Osteoblast (primary cell): ENCODE data around the gene DAB2. TPM values are rescaled to one million over a fixed set of nuclear protein-coding genes. Genes with fewer than 3 reads are reported as not detected.

Experiments
- DNase-seq: peaks from one replicate; pipeline ENCODE4 v3.0.0; 2011; ENCODE audit warnings: low spot score, mixed read lengths; ENCODE audit not compliant: insufficient read length; ENCODE audit errors: missing footprints
- H2AFZ ChIP-seq: 2 replicates; pipeline ENCODE4 v1.6.0; 2011; ENCODE audit warnings: mild to moderate bottlenecking, low read length
- H3K27ac ChIP-seq: 2 replicates; pipeline ENCODE4 v1.5.1; 2011; ENCODE audit warnings: mild to moderate bottlenecking, low read depth, low read length, moderate library complexity
- H3K27me3 ChIP-seq: 2 replicates; pipeline ENCODE4 v1.6.0; 2012; ENCODE audit warnings: mild to moderate bottlenecking, control low read depth, inconsistent platforms, low read length, moderate library complexity; ENCODE audit not compliant: insufficient read depth
- H3K36me3 ChIP-seq: 2 replicates; pipeline ENCODE4 v1.5.1; 2011; ENCODE audit warnings: mild to moderate bottlenecking, low read length, control low read depth, moderate library complexity; ENCODE audit not compliant: insufficient read depth
- H3K4me1 ChIP-seq: 2 replicates; pipeline ENCODE4 v1.5.1; 2011; ENCODE audit warnings: mild to moderate bottlenecking, low read length, control low read depth, moderate library complexity; ENCODE audit not compliant: insufficient read depth
- H3K4me2 ChIP-seq: 2 replicates; pipeline ENCODE4 v1.6.0; 2011; ENCODE audit warnings: mild to moderate bottlenecking, low read length; ENCODE audit not compliant: insufficient read depth
- H3K4me3 ChIP-seq: fragments of 200-600 bp; sonication (generic); 3 replicates; pipeline ENCODE4 v1.5.1; 2012; ENCODE audit warnings: mild to moderate bottlenecking, low read length, inconsistent platforms; ENCODE audit not compliant: insufficient read depth
- H3K79me2 ChIP-seq: 2 replicates; pipeline ENCODE4 v1.6.0; 2012; ENCODE audit warnings: mild to moderate bottlenecking, low read length, control low read depth, inconsistent platforms; ENCODE audit not compliant: insufficient read depth
- H3K9me3 ChIP-seq: 2 replicates; pipeline ENCODE4 v1.5.1; 2011; ENCODE audit warnings: low read depth, low read length, control low read depth
- H4K20me1 ChIP-seq: 2 replicates; pipeline ENCODE4 v1.6.0; 2012; ENCODE audit warnings: mild to moderate bottlenecking, low read length, control low read depth; ENCODE audit not compliant: insufficient read depth
- total RNA-seq: library from RNA; depleted of rRNA; stranded (reverse); fragments of >200 nt; gene quantifications from 2 replicates; pipeline ENCODE4 v1.2.3, GENCODE V29; 2012
- TF ChIP-seq, protein P1 (sequence below): IDR thresholded peaks from 2 replicates; pipeline ENCODE4 v1.5.1; 2011; ENCODE audit warnings: mild to moderate bottlenecking, low read depth, low read length, moderate library complexity; ENCODE audit errors: extremely low read depth

Gene DAB2
- total RNA-seq, 1 donor: 296 TPM

DNA sequence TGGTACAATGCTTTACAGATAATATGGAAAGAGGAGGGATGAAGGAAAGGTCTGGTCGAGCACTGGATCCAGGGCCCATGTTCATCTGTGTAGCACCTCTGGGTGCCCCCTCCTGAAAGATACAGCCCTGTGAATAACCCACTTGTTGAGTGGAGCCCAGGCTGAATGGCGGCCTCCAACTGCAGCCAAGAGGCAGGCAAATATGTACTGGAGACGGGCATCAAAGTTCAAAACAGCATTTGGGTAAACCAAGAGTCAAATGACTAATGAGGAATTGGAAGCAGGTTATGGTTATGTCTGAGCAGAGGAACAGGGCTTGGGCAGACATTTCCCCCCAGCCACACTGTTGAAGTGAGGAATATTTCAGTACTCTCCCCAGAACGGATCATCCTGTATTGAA is 61.6 kb downstream of the DAB2 start:
- H3K4me1 ChIP-seq: peaks cover 3% of the 10 kb centered on the region
- H3K27ac ChIP-seq: no peak overlapping the region
- DNase-seq: no peak
- H3K27me3 ChIP-seq: no peaks in the 10 kb centered on the region
- H2AFZ ChIP-seq: no peak overlapping the region
- no peaks in the 10 kb centered on the region for H3K79me2 ChIP-seq
- H3K4me2 ChIP-seq: no peak overlapping the region
- TF ChIP-seq, protein P1, sequence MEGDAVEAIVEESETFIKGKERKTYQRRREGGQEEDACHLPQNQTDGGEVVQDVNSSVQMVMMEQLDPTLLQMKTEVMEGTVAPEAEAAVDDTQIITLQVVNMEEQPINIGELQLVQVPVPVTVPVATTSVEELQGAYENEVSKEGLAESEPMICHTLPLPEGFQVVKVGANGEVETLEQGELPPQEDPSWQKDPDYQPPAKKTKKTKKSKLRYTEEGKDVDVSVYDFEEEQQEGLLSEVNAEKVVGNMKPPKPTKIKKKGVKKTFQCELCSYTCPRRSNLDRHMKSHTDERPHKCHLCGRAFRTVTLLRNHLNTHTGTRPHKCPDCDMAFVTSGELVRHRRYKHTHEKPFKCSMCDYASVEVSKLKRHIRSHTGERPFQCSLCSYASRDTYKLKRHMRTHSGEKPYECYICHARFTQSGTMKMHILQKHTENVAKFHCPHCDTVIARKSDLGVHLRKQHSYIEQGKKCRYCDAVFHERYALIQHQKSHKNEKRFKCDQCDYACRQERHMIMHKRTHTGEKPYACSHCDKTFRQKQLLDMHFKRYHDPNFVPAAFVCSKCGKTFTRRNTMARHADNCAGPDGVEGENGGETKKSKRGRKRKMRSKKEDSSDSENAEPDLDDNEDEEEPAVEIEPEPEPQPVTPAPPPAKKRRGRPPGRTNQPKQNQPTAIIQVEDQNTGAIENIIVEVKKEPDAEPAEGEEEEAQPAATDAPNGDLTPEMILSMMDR: no peak
- H4K20me1 ChIP-seq: no peaks in the 10 kb centered on the region
- H3K4me3 ChIP-seq: no peak overlapping the region
- no peaks in the 10 kb centered on the region for H3K36me3 ChIP-seq
- H3K9me3 ChIP-seq: no peaks in the 10 kb centered on the region

DNA sequence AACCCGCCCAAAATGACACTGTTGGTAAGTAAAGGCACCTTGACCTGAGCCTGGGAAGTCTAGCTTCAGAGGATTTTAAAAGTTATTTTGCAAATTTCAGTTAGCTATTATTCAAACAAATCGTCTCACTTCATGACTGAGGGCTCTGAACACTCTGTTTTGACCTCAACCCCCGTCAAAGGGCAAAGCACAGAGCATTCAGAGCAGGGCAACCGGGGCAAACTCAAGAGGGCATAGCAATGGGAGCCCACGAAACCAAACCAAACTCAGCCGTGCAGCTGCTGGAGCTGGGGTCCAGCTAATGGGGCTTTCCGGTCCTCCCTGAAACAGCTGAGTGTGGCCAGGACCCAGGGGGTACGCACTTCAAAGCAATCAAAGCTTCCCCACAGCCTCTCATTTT is 62.1 kb downstream of the DAB2 start:
- H3K9me3 ChIP-seq: no peaks in the 10 kb centered on the region
- no peaks in the 10 kb centered on the region for H3K79me2 ChIP-seq
- H4K20me1 ChIP-seq: no peaks in the 10 kb centered on the region
- H3K4me1 ChIP-seq: peaks cover 3% of the 10 kb centered on the region
- no peak overlapping the region for H3K27ac ChIP-seq
- no peak for DNase-seq
- TF ChIP-seq, protein P1: no peak
- no peaks in the 10 kb centered on the region for H3K27me3 ChIP-seq
- no peak overlapping the region for H2AFZ ChIP-seq
- H3K4me3 ChIP-seq: no peak overlapping the region
- no peaks in the 10 kb centered on the region for H3K36me3 ChIP-seq
- H3K4me2 ChIP-seq: no peak overlapping the region

DNA sequence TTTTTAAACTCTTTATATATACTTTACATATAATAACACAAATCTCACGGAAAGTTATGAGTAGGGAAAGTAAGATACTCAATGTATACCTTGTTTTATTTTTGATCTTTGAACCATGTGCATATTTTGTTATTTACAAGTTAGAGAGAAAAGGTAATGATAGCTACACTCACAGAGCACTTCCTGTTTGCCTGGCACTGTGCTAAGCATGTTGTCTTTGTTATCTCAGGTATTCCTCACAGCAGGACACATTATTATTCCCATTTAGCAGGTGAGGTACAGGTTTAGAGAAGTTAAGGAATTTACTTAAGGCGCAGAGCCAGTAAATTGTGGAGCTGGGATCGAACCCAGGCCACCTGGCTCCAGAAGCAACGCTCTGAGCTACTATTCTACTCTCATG is 63.5 kb downstream of the DAB2 start:
- Histone ChIP-seq H3K27ac (no peak overlapping the region), H3K4me3 (no peak overlapping the region), H3K9me3 (no peaks in the 10 kb centered on the region), H3K79me2 (no peaks in the 10 kb centered on the region), H3K36me3 (no peaks in the 10 kb centered on the region), H3K4me1 (peaks cover 3% of the 10 kb centered on the region), H2AFZ (no peak overlapping the region), H3K4me2 (no peak overlapping the region), H4K20me1 (no peaks in the 10 kb centered on the region), H3K27me3 (no peaks in the 10 kb centered on the region)
- TF ChIP-seq, protein P1: no peak
- no peak for DNase-seq

DNA sequence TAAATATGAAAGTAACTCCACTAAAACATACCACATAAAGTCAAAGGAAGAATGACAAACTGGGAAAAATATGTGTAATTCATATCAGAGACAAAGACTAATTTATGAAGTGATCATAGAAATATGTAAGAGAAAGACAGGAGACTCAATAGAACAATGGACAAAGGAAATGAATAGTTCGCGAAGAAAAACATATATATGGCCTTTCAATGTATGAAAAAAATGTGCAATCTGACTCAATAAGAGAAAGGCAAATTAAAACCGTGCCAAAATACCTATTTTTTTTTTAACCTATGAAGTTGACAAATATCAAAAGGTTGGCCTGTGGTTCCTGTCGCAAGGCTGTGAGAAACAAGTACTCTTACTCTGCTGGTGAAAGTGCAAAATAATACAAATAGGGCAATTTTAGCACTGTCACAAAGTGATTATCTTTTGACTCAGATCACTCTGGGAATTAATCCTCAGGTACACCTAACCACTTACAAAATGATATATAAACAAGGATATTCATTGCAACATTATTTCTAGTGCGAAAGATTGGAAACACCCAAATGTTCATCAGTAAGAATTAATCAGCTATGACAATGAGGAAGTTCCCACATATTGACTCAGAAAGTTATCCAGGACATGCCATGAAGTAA is 64.2 kb downstream of the DAB2 start:
- no peaks in the 10 kb centered on the region for H3K36me3 ChIP-seq
- H3K4me1 ChIP-seq: peaks cover 3% of the 10 kb centered on the region
- no peaks in the 10 kb centered on the region for H4K20me1 ChIP-seq
- TF ChIP-seq, protein P1: no peak
- no peak overlapping the region for H3K4me2 ChIP-seq
- DNase-seq: no peak
- no peak overlapping the region for H3K4me3 ChIP-seq
- H3K9me3 ChIP-seq: no peaks in the 10 kb centered on the region
- no peaks in the 10 kb centered on the region for H3K27me3 ChIP-seq
- no peak overlapping the region for H2AFZ ChIP-seq
- H3K79me2 ChIP-seq: no peaks in the 10 kb centered on the region
- H3K27ac ChIP-seq: no peak overlapping the region
